WTC11 (cell line): ENCODE data around the gene FBXO42.

Experiments used
- TF ChIP-seq, protein P1 (sequence below): fragments of 200-600 bp; IDR thresholded peaks from 2 replicates; pipeline ENCODE4 v1.8.0; 2022; ENCODE audit warnings: antibody characterized with exemption
- TF ChIP-seq, protein P2 (sequence below): sonication (generic); formaldehyde crosslinking; IDR thresholded peaks from 2 replicates; pipeline ENCODE4 v1.8.1; 2022; ENCODE audit warnings: mild to moderate bottlenecking, missing genetic modification reagents, moderate library complexity, borderline replicate concordance
- TF ChIP-seq, protein P3 (sequence below): sonication (generic); formaldehyde crosslinking; IDR thresholded peaks from 2 replicates; pipeline ENCODE4 v1.8.1; 2023; ENCODE audit warnings: mild to moderate bottlenecking, moderate library complexity, missing genetic modification reagents

DNA sequence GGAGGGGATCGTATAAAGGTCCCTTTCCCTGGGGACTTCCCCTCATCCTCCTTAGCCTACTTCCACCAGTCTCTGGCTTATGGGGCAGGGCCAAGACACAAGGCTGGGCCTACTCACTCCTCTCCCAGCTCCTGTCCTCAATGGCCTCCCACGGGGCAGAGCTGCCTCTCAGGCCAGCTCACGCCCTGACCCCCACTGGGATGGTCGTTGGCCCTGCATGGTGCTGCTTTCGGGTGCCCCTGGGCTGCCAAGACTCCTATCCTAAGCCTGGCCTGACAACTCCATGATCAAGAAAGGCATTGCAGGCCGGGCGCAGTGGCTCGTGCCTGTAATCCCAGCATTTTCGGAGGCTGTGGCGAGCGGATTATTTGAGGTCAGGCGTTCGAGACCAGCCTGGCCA, 121.5 kb downstream of the FBXO42 start:
- TF ChIP-seq, protein P1, sequence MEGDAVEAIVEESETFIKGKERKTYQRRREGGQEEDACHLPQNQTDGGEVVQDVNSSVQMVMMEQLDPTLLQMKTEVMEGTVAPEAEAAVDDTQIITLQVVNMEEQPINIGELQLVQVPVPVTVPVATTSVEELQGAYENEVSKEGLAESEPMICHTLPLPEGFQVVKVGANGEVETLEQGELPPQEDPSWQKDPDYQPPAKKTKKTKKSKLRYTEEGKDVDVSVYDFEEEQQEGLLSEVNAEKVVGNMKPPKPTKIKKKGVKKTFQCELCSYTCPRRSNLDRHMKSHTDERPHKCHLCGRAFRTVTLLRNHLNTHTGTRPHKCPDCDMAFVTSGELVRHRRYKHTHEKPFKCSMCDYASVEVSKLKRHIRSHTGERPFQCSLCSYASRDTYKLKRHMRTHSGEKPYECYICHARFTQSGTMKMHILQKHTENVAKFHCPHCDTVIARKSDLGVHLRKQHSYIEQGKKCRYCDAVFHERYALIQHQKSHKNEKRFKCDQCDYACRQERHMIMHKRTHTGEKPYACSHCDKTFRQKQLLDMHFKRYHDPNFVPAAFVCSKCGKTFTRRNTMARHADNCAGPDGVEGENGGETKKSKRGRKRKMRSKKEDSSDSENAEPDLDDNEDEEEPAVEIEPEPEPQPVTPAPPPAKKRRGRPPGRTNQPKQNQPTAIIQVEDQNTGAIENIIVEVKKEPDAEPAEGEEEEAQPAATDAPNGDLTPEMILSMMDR: no peak
- TF ChIP-seq, protein P2, sequence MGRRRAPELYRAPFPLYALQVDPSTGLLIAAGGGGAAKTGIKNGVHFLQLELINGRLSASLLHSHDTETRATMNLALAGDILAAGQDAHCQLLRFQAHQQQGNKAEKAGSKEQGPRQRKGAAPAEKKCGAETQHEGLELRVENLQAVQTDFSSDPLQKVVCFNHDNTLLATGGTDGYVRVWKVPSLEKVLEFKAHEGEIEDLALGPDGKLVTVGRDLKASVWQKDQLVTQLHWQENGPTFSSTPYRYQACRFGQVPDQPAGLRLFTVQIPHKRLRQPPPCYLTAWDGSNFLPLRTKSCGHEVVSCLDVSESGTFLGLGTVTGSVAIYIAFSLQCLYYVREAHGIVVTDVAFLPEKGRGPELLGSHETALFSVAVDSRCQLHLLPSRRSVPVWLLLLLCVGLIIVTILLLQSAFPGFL: no peak
- TF ChIP-seq, protein P3, sequence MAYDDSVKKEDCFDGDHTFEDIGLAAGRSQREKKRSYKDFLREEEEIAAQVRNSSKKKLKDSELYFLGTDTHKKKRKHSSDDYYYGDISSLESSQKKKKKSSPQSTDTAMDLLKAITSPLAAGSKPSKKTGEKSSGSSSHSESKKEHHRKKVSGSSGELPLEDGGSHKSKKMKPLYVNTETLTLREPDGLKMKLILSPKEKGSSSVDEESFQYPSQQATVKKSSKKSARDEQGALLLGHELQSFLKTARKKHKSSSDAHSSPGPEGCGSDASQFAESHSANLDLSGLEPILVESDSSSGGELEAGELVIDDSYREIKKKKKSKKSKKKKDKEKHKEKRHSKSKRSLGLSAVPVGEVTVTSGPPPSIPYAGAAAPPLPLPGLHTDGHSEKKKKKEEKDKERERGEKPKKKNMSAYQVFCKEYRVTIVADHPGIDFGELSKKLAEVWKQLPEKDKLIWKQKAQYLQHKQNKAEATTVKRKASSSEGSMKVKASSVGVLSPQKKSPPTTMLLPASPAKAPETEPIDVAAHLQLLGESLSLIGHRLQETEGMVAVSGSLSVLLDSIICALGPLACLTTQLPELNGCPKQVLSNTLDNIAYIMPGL (CRISPR knock-in tag): no peak
